Measurements from ENCODE around the gene FAM217B. TPM values are rescaled to one million over a fixed set of nuclear protein-coding genes. Genes with fewer than 3 reads are reported as not detected.

The FAM217B gene
- total RNA-seq, 1 donor: 5.8 TPM

DNA sequence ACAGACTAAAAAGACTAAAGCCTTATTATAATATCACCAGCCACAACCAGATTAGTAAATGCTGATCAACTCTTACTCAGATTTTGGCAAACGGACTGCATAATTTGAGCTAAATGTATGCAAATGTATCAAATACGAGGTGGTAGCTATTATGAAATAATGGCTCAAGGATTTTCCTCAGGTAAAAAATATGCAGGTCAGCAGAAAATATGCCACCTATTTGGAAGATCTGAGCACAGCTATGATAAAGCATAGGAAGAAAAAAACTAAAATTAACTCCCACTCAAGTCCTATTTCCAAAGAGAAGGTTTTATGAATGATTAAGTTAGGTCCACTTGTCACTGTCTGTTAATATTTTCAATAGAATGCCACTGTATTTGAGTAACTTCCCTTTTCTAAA lies 29.1 kb upstream of the FAM217B start:
- DNase-seq (ENCODE audit: low read depth): no peak
- no peak overlapping the region for H3K4me3 ChIP-seq (ENCODE audit: low read depth, low read length)
- TF ChIP-seq, protein P1, sequence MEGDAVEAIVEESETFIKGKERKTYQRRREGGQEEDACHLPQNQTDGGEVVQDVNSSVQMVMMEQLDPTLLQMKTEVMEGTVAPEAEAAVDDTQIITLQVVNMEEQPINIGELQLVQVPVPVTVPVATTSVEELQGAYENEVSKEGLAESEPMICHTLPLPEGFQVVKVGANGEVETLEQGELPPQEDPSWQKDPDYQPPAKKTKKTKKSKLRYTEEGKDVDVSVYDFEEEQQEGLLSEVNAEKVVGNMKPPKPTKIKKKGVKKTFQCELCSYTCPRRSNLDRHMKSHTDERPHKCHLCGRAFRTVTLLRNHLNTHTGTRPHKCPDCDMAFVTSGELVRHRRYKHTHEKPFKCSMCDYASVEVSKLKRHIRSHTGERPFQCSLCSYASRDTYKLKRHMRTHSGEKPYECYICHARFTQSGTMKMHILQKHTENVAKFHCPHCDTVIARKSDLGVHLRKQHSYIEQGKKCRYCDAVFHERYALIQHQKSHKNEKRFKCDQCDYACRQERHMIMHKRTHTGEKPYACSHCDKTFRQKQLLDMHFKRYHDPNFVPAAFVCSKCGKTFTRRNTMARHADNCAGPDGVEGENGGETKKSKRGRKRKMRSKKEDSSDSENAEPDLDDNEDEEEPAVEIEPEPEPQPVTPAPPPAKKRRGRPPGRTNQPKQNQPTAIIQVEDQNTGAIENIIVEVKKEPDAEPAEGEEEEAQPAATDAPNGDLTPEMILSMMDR (IDR thresholded peaks at IDR 0.05; ENCODE audit: insufficient read depth, low read length): no peak

DNA sequence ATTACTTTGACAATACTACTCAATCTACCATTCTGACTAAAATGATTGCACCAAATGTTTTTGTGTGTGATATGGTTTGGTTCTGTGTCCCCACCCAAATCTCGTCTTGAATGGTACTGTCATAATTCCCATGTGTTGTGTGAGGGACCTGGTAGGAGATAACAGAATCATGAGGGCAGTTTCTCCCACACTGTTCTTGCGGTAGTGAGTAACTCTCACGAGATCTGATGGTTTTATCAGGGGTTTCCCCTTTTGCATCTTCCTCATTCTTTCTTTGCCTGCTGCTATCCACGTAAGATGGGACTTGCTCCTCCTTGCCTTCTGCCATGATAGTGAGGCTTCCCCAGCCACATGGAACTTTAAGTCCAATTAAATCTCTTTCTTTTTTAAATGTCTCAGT lies 27.6 kb upstream of the FAM217B start:
- DNase-seq (ENCODE audit: low read depth): no peak
- TF ChIP-seq, protein P1 (IDR thresholded peaks at IDR 0.05; ENCODE audit: insufficient read depth, low read length): no peak
- H3K4me3 ChIP-seq (ENCODE audit: low read depth, low read length): no peak overlapping the region

DNA sequence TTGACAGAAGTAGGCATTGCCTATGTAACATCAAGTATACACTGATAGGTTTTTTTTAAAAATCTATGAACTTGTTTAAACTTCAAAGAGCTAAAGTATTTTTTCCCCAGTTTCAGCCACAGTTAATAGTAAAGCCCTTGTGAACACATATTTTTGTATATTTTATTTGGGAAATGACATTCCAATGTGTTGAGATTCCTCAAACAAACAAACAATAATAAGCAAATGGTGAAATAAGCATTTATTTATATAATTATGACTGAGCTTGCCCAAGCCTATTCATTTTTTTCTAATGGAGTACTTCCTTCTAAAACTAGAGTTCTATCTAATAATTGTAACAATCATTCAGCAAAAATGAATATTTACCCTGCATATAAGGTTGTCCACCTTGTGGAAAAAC lies 19.2 kb upstream of the FAM217B start:
- no peak for DNase-seq (ENCODE audit: low read depth)
- TF ChIP-seq, protein P1 (IDR thresholded peaks at IDR 0.05; ENCODE audit: insufficient read depth, low read length): no peak
- H3K4me3 ChIP-seq (ENCODE audit: low read depth, low read length): no peak overlapping the region

DNA sequence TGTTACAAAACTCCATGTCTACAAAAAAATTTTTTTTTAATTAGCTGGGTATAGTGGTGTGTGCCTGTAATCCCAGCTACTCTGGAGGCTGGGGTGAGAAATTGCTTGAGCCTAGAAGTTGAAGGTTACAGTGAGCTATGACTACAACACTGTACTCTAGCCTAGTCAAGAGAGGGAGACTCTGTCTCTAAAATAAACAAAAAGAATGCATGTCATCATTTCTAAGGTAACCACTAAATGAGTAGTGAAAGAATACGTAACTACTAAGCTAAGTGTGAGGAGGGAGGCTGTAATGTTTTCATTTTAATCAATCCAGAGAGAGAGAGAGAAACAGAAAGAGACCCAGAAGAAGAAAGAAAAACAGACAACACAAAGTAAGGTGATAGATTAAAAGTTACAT lies 16.7 kb upstream of the FAM217B start:
- DNase-seq (ENCODE audit: low read depth): no peak
- TF ChIP-seq, protein P1 (IDR thresholded peaks at IDR 0.05; ENCODE audit: insufficient read depth, low read length): no peak
- H3K4me3 ChIP-seq (ENCODE audit: low read depth, low read length): no peak overlapping the region

DNA sequence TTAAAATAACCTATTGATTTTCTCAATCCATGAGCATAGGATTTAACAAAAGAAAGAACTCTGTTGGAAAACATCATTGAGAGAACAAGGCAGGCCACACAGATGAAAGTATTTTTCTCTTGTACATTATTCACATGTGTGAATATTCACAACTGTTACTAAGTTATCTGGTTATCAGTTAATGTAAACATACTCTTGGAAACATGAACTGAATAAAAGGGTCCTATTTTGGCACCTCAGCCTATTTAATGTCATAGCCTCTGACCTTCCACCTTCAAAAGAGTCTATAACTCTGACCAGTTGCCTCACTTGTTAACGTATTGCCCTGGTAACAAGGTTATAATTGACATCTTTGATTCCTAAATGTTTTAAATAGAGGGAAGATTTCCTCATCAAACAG lies 14.8 kb upstream of the FAM217B start:
- H3K4me3 ChIP-seq (ENCODE audit: low read depth, low read length): no peak overlapping the region
- DNase-seq (ENCODE audit: low read depth): no peak
- TF ChIP-seq, protein P1 (IDR thresholded peaks at IDR 0.05; ENCODE audit: insufficient read depth, low read length): no peak

DNA sequence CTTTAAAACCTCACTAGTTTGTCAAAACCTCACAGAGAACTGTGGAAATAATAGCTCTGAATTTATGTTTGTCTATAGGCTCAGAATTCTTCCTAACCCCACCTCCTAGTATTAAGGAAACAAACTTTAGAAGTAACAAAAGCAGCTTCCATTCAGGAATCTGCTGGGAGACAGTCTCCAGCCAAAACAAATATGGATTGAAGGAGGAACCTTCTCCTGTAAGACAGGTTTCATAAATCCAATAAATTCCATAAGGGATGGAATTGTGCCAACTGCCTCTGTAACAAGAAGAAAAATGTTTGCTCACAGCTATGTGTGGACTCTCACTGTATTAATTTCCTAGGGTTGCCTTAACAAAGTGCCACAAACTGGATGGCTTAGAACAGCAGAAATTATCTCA lies 14.3 kb upstream of the FAM217B start:
- no peak for DNase-seq (ENCODE audit: low read depth)
- H3K4me3 ChIP-seq (ENCODE audit: low read depth, low read length): no peak overlapping the region
- TF ChIP-seq, protein P1 (IDR thresholded peaks at IDR 0.05; ENCODE audit: insufficient read depth, low read length): no peak

DNA sequence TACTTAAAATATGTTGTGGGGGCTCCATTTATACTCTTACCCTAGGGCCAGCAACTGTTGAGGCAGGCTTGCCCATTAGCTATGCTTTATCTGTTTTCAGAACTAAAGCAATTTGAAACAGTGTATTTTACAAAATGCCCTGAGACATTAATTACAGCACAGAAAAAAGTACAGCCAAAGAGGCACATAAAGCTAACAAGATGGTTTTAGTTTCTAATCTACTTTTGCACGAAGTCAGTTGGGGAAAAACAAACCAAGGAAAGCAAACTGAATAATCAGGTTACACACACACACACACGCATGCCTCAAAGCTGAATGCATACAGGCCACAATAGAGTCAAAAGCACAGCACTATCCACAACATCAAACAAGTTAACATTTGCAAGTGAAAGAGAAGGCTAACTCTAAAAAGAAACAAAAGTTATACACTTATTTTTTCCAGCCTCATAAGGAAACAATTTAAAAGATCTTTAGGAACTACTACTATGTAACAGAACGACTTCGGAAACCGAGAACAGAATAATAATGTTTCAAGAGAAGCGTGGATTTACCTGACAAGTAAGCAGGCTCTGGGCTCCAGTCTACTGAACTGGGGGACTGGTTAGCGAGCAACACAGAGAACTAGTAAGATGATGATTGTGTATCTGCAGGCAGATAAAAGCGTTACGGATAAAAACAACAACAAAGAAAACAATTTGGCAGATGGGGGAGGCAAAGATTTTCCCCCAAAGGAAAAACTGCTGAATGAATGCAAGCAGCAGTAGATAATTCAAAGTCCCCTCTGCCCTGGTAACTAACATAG lies 8.5 kb upstream of the FAM217B start:
- no peak overlapping the region for H3K4me3 ChIP-seq (ENCODE audit: low read depth, low read length)
- TF ChIP-seq, protein P1 (IDR thresholded peaks at IDR 0.05; ENCODE audit: insufficient read depth, low read length): no peak
- no peak for DNase-seq (ENCODE audit: low read depth)

Measured in fibroblast of the aortic adventitia (primary cell).